Uterus (tissue), 4 donors: ENCODE measurements around the gene INPP5D. TPM values are rescaled to one million over a fixed set of nuclear protein-coding genes. Genes with fewer than 3 reads are reported as not detected.

Source experiments
- DNase-seq, 2 donors: peaks; one replicate each; pipeline ENCODE4 v3.0.0-alpha.2; 2019 to 2020
- H3K27ac ChIP-seq, 2 donors: fragments of 200-600 bp; sonication (generic); 1 replicate in 1 of 2; 2 replicates in 1 of 2; pipeline ENCODE4 v1.5.1; 2016 to 2018
- H3K27me3 ChIP-seq, 2 donors: fragments of 200-600 bp; sonication (generic); one replicate each; pipeline ENCODE4 v1.5.1; 2018 to 2019; ENCODE audit warnings: control low read depth in 1 of 2
- H3K36me3 ChIP-seq, 2 donors: fragments of 200-600 bp; sonication (generic); one replicate each; pipeline ENCODE4 v1.5.1; 2019; ENCODE audit warnings: control low read depth in 1 of 2
- H3K4me1 ChIP-seq, 2 donors: fragments of 200-600 bp; sonication (generic); one replicate each; pipeline ENCODE4 v1.5.1; 2018 to 2019; ENCODE audit warnings: control low read depth in 1 of 2
- H3K4me3 ChIP-seq, 2 donors: fragments of 200-600 bp; sonication (generic); 1 replicate in 1 of 2; 2 replicates in 1 of 2; pipeline ENCODE4 v1.5.1; 2018 to 2019; ENCODE audit warnings: mild to moderate bottlenecking in 1 of 2
- H3K9me3 ChIP-seq, 2 donors: fragments of 200-600 bp; sonication (generic); one replicate each; pipeline ENCODE4 v1.5.1; 2019; ENCODE audit warnings: control low read depth in 1 of 2
- CTCF ChIP-seq, 4 experiments: fragments of 200-600 bp in 2 of 4; fragments of 450-650 bp in 2 of 4; sonication (generic) in 2 of 4; IDR thresholded peaks; one replicate each; pipeline ENCODE4 v1.5.1; 2016 to 2019; ENCODE audit warnings: antibody characterized with exemption in 4 of 4, mild to moderate bottlenecking in 2 of 4, moderate library complexity in 1 of 4
- POLR2A ChIP-seq, 2 donors: fragments of 450-650 bp; IDR thresholded peaks; one replicate each; pipeline ENCODE4 v1.6.1; 2016; ENCODE audit warnings: antibody characterized with exemption in 2 of 2, mild to moderate bottlenecking in 1 of 2, moderate library complexity in 1 of 2
- intact Hi-C: fragments of 100-400 bp; cut with DNase I; formaldehyde crosslinking; loops from one replicate; pipeline ENCODE4 v1.15.1; 2023; ENCODE audit warnings: low total_unique reads
- total RNA-seq, 4 donors: library from RNA; depleted of rRNA in 3 of 4; stranded (reverse); fragments of >200 nt in 3 of 4; gene quantifications; one replicate each; pipeline versions ENCODE4 v1.1.0 to v1.2.4, GENCODE V29; 2014 to 2023
- donor health status: DM: yes; HTN: yes; CAD: no.

Gene INPP5D
- total RNA-seq, 4 donors from 2014 or later: 14.2 to 37.9 (median 22.3) TPM

- Histone ChIP-seq H3K9me3 (no peaks in the 10 kb centered on the region), H3K4me1 (no peaks in the 10 kb centered on the region), H3K27me3 (no peaks in the 10 kb centered on the region), H3K36me3 (no peaks in the 10 kb centered on the region), H3K27ac (no peak overlapping the region), H3K4me3 (no peak overlapping the region)
- intact Hi-C loops: no loop called here
- TF ChIP-seq CTCF (IDR thresholded peaks at IDR 0.05) (no peak), POLR2A (IDR thresholded peaks at IDR 0.05) (no peak)
- no peak for DNase-seq
Measured at GRCh38 chr2:233081731-233082221, 21.6 kb downstream of the INPP5D start.

- Histone ChIP-seq H3K27ac (peak overlapping the region; percentile 52 to 67), H3K27me3 (no peaks in the 10 kb centered on the region), H3K4me1 (no peaks in the 10 kb centered on the region), H3K4me3 (no peak overlapping the region), H3K9me3 (no peaks in the 10 kb centered on the region), H3K36me3 (no peaks in the 10 kb centered on the region)
- DNase-seq: no peak
- intact Hi-C loops: no loop called here
- TF ChIP-seq CTCF (IDR thresholded peaks at IDR 0.05): no peak
- no peak for TF ChIP-seq POLR2A (IDR thresholded peaks at IDR 0.05)
Measured at GRCh38 chr2:233082222-233082930, 22.2 kb downstream of the INPP5D start.

- no peaks in the 10 kb centered on the region for H3K4me1 ChIP-seq
Measured at GRCh38 chr2:233082931-233083755, 23.0 kb downstream of the INPP5D start.

GRCh38 chr2:233083782-233084181 is 23.6 kb downstream of the INPP5D start:
- DNase-seq: no peak
- TF ChIP-seq POLR2A (IDR thresholded peaks at IDR 0.05) (no peak), CTCF (IDR thresholded peaks at IDR 0.05) (no peak)
- Histone ChIP-seq H3K4me3 (no peak overlapping the region), H3K4me1 (no peaks in the 10 kb centered on the region), H3K9me3 (no peaks in the 10 kb centered on the region), H3K36me3 (no peaks in the 10 kb centered on the region), H3K27ac (peak overlapping the region; percentile 52 to 67), H3K27me3 (no peaks in the 10 kb centered on the region)
- intact Hi-C loops: no loop called here

More at GRCh38 chr2:233082931-233083755, 23.0 kb downstream of the INPP5D start:
- TF ChIP-seq POLR2A (IDR thresholded peaks at IDR 0.05): no peak
- no peak for TF ChIP-seq CTCF (IDR thresholded peaks at IDR 0.05)
- intact Hi-C loops: no loop called here
- Histone ChIP-seq H3K27me3 (no peaks in the 10 kb centered on the region), H3K36me3 (no peaks in the 10 kb centered on the region), H3K27ac (peak overlapping the region; percentile 52 to 67), H3K9me3 (no peaks in the 10 kb centered on the region), H3K4me3 (no peak overlapping the region)
- DNase-seq: no peak

GRCh38 chr2:233084488-233084887 is 24.3 kb downstream of the INPP5D start:
- Histone ChIP-seq H3K27me3 (no peaks in the 10 kb centered on the region), H3K9me3 (no peaks in the 10 kb centered on the region), H3K4me1 (no peaks in the 10 kb centered on the region), H3K27ac (peak overlapping the region; percentile 52 to 67), H3K4me3 (no peak overlapping the region), H3K36me3 (no peaks in the 10 kb centered on the region)
- intact Hi-C loops: no loop called here
- DNase-seq: peak in 1 of 2 donors; percentile 55
- TF ChIP-seq POLR2A (IDR thresholded peaks at IDR 0.05): no peak
- no peak for TF ChIP-seq CTCF (IDR thresholded peaks at IDR 0.05)
